GM21717 (cell line): ENCODE results near the gene MMAB.

Experiments used
- ATAC-seq: cut with Tn5 transposase; IDR thresholded peaks from one replicate; pipeline ENCODE4 v1.9.1; 2021; ENCODE audit warnings: mild to moderate bottlenecking, moderate library complexity; ENCODE audit not compliant: unreplicated experiment

Gene MMAB

GRCh38 chr12:109573029-109573913, at the start of gene MMAB, which contains the start of gene MVK:
Gene MMAB, minus strand, starts transcription at chr12:109573504. Its CDS starts 24 bp downstream, at chr12:109573480.
Gene MVK, plus strand, starts transcription at chr12:109573794. Its CDS starts 1,029 bp downstream, at chr12:109574823.
- peak; percentile 92 for ATAC-seq

GRCh38 chr12:109621901-109622364, 48.6 kb upstream of the MMAB start:
- no peak for ATAC-seq

GRCh38 chr12:109621211-109621694, 47.9 kb upstream of the MMAB start:
- no peak for ATAC-seq

GRCh38 chr12:109619002-109619604, 45.8 kb upstream of the MMAB start:
- no peak for ATAC-seq

GRCh38 chr12:109618082-109618481, 44.8 kb upstream of the MMAB start:
- ATAC-seq: no peak

GRCh38 chr12:109617491-109617890, 44.2 kb upstream of the MMAB start:
- no peak for ATAC-seq

- no peak for ATAC-seq
Observed at GRCh38 chr12:109615556-109616229, 42.4 kb upstream of the MMAB start.

- ATAC-seq: no peak
Observed at GRCh38 chr12:109613649-109614455, 40.5 kb upstream of the MMAB start.

GRCh38 chr12:109612975-109613502, 39.7 kb upstream of the MMAB start:
- ATAC-seq: no peak

GRCh38 chr12:109612003-109612402, 38.7 kb upstream of the MMAB start:
- ATAC-seq: no peak

- ATAC-seq: no peak
Observed at GRCh38 chr12:109611223-109611622, 37.9 kb upstream of the MMAB start.

- ATAC-seq: no peak
Observed at GRCh38 chr12:109610523-109610922, 37.2 kb upstream of the MMAB start.

GRCh38 chr12:109609342-109609741, 36.0 kb upstream of the MMAB start:
- ATAC-seq: no peak

- no peak for ATAC-seq
Observed at GRCh38 chr12:109608793-109609192, 35.5 kb upstream of the MMAB start.

GRCh38 chr12:109608270-109608669, 35.0 kb upstream of the MMAB start:
- no peak for ATAC-seq

GRCh38 chr12:109607618-109608017, 34.3 kb upstream of the MMAB start:
- no peak for ATAC-seq

GRCh38 chr12:109606320-109607028, 33.2 kb upstream of the MMAB start:
- no peak for ATAC-seq

- ATAC-seq: no peak
Observed at GRCh38 chr12:109605599-109606228, 32.4 kb upstream of the MMAB start.

GRCh38 chr12:109605016-109605415, 31.7 kb upstream of the MMAB start:
- no peak for ATAC-seq
